H1 (cell line): ENCODE measurements around the gene DOK1. TPM values are rescaled to one million over a fixed set of nuclear protein-coding genes. Genes with fewer than 3 reads are reported as not detected.

Source experiments
- SIX5 ChIP-seq: IDR thresholded peaks from 2 replicates; pipeline ENCODE4 v1.6.1; 2011; ENCODE audit warnings: mild to moderate bottlenecking, low read depth, low read length
- TAF1 ChIP-seq: IDR thresholded peaks from 2 replicates; pipeline ENCODE4 v1.6.1; 2011; ENCODE audit warnings: mild to moderate bottlenecking, low read depth, low read length
- polyA plus RNA-seq, 7 experiments: library from polyadenylated mRNA; depleted of rRNA in 3 of 7; stranded (reverse) in 5 of 7; unstranded in 2 of 7; fragments of >200 nt in 5 of 7; fragments of 200-250 nt in 2 of 7; gene quantifications; 1 replicate in 5 of 7; 2 replicates in 1 of 7; 4 replicates in 1 of 7; pipeline versions ENCODE4 v1.2.1 to v1.2.3, GENCODE V29; 2011 to 2013; ENCODE audit warnings: missing spikeins in 2 of 7, mixed read lengths in 2 of 7
- total RNA-seq: library from RNA; stranded (reverse); fragmentation: NEBNext Ultra II Directional; extraction: Animal tissue kit (Norgen Biotek cat#: 25700); gene quantifications from 2 replicates; pipeline ENCODE4 v1.2.1, GENCODE V29; 2021
- TF ChIP-seq, protein P1 (sequence below): fragments of 300-600 bp; sonication (generic); IDR thresholded peaks from 2 replicates; pipeline ENCODE4 v1.7.1; 2012; ENCODE audit warnings: low read length, moderate library complexity, mild to moderate bottlenecking, inconsistent platforms; ENCODE audit not compliant: insufficient replicate concordance

DOK1 gene
- total and polyA plus RNA-seq, 2 of the 8 experiments (the other 6 are each of a cell fraction or from before 2014, with no cell fraction given) = 11.0 to 14.3 TPM

DNA sequence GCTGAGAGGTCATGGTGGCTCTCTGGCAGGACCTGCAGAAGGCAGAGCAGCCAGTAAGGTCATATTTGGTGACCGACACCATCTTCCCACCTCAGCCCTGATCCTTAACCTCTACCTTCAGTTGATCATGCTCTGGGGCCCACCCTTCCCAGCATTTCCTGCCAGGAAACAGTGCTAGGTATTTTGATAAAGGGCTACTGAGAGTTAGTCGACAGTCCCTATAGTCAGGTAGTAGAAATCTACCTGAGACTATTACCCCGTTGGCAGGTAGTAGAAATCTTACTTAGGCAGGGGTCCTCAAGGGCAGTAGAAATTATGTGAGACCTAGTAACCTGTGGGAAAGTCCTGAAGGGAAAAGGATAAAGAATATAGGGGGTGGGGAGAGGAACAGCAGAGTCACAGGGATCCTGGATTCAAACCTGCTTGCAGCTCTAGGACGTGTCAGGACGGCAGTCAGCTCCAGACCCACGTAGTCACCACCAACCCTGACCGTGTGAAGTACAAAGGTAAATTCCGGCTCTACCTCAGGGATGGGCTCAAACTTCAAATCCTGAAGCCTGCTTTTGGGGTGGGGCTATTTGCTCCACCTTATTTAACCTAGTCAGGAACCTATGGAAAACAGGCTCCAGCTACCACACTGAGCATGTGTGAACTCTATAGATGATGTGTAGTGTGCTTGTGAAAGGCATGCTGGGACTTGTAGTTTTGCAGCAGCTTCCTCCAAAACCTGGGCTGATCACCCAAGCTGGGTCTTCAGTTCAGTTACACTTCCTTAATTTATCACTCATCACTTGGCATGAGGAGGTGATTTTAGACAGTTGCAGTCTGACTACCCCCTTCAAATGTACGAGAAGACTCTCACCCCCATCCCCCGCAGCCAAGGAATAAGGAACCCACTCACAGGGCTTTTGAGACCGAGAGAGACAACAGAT, 28.5 kb upstream of the DOK1 start, which contains the start of gene DQX1 (continued):
- TF ChIP-seq, protein P1, sequence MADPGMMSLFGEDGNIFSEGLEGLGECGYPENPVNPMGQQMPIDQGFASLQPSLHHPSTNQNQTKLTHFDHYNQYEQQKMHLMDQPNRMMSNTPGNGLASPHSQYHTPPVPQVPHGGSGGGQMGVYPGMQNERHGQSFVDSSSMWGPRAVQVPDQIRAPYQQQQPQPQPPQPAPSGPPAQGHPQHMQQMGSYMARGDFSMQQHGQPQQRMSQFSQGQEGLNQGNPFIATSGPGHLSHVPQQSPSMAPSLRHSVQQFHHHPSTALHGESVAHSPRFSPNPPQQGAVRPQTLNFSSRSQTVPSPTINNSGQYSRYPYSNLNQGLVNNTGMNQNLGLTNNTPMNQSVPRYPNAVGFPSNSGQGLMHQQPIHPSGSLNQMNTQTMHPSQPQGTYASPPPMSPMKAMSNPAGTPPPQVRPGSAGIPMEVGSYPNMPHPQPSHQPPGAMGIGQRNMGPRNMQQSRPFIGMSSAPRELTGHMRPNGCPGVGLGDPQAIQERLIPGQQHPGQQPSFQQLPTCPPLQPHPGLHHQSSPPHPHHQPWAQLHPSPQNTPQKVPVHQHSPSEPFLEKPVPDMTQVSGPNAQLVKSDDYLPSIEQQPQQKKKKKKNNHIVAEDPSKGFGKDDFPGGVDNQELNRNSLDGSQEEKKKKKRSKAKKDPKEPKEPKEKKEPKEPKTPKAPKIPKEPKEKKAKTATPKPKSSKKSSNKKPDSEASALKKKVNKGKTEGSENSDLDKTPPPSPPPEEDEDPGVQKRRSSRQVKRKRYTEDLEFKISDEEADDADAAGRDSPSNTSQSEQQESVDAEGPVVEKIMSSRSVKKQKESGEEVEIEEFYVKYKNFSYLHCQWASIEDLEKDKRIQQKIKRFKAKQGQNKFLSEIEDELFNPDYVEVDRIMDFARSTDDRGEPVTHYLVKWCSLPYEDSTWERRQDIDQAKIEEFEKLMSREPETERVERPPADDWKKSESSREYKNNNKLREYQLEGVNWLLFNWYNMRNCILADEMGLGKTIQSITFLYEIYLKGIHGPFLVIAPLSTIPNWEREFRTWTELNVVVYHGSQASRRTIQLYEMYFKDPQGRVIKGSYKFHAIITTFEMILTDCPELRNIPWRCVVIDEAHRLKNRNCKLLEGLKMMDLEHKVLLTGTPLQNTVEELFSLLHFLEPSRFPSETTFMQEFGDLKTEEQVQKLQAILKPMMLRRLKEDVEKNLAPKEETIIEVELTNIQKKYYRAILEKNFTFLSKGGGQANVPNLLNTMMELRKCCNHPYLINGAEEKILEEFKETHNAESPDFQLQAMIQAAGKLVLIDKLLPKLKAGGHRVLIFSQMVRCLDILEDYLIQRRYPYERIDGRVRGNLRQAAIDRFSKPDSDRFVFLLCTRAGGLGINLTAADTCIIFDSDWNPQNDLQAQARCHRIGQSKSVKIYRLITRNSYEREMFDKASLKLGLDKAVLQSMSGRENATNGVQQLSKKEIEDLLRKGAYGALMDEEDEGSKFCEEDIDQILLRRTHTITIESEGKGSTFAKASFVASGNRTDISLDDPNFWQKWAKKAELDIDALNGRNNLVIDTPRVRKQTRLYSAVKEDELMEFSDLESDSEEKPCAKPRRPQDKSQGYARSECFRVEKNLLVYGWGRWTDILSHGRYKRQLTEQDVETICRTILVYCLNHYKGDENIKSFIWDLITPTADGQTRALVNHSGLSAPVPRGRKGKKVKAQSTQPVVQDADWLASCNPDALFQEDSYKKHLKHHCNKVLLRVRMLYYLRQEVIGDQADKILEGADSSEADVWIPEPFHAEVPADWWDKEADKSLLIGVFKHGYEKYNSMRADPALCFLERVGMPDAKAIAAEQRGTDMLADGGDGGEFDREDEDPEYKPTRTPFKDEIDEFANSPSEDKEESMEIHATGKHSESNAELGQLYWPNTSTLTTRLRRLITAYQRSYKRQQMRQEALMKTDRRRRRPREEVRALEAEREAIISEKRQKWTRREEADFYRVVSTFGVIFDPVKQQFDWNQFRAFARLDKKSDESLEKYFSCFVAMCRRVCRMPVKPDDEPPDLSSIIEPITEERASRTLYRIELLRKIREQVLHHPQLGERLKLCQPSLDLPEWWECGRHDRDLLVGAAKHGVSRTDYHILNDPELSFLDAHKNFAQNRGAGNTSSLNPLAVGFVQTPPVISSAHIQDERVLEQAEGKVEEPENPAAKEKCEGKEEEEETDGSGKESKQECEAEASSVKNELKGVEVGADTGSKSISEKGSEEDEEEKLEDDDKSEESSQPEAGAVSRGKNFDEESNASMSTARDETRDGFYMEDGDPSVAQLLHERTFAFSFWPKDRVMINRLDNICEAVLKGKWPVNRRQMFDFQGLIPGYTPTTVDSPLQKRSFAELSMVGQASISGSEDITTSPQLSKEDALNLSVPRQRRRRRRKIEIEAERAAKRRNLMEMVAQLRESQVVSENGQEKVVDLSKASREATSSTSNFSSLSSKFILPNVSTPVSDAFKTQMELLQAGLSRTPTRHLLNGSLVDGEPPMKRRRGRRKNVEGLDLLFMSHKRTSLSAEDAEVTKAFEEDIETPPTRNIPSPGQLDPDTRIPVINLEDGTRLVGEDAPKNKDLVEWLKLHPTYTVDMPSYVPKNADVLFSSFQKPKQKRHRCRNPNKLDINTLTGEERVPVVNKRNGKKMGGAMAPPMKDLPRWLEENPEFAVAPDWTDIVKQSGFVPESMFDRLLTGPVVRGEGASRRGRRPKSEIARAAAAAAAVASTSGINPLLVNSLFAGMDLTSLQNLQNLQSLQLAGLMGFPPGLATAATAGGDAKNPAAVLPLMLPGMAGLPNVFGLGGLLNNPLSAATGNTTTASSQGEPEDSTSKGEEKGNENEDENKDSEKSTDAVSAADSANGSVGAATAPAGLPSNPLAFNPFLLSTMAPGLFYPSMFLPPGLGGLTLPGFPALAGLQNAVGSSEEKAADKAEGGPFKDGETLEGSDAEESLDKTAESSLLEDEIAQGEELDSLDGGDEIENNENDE = no peak
- TF ChIP-seq TAF1 (0 out of 2 replicates have a peak, but pooled peaks have one; percentile 5), SIX5 (peak; percentile 69)
